A673 (cell line): ENCODE results near the gene EYS. TPM values are rescaled to one million over a fixed set of nuclear protein-coding genes. Genes with fewer than 3 reads are reported as not detected.

ENCODE experiments used
- BruUV-seq: library from RNA; stranded (reverse); fragments of 400-500 nt; replicated peaks from 2 replicates; lab custom pipeline; 2021; lab: Mats Ljungman, UMichigan
- CTCF ChIA-PET: fragments of 300-600 bp; sonication (Branson Sonifier 250); formaldehyde crosslinking; loops from one replicate; lab custom pipeline; 2022; ENCODE audit warnings: antibody characterized with exemption; lab: Charles Lee
- POLR2A ChIA-PET: fragments of 300-600 bp; sonication (Branson Sonifier 250); formaldehyde crosslinking; loops from one replicate; lab custom pipeline; 2022; ENCODE audit warnings: antibody characterized with exemption; ENCODE audit not compliant: low non-redundant PET; lab: Charles Lee
- DNase-seq: peaks from one replicate; pipeline ENCODE4 v3.0.0-alpha.2; 2015; ENCODE audit warnings: low spot score
- H3K27ac ChIP-seq: fragments of 200-600 bp; sonication (generic); 2 replicates; pipeline ENCODE4 v1.5.1; 2016; ENCODE audit warnings: mixed run types, low read depth, mild to moderate bottlenecking, mixed read lengths, antibody characterized with exemption, low read length; ENCODE audit not compliant: poor library complexity, severe bottlenecking
- H3K27me3 ChIP-seq: fragments of 200-600 bp; sonication (generic); replicated peaks from 2 replicates; pipeline ENCODE4 v1.6.1; 2017; ENCODE audit warnings: mixed run types, low read depth, mild to moderate bottlenecking, mixed read lengths, antibody characterized with exemption, low read length; ENCODE audit not compliant: insufficient read depth, poor library complexity
- H3K36me3 ChIP-seq: fragments of 200-600 bp; sonication (generic); 2 replicates; pipeline ENCODE4 v1.6.1; 2016; ENCODE audit warnings: mixed run types, mild to moderate bottlenecking, mixed read lengths, antibody characterized with exemption, low read length; ENCODE audit not compliant: insufficient read depth, poor library complexity, severe bottlenecking
- H3K4me1 ChIP-seq: fragments of 200-600 bp; sonication (generic); 2 replicates; pipeline ENCODE4 v1.6.1; 2017; ENCODE audit warnings: mixed run types, mild to moderate bottlenecking, mixed read lengths, antibody characterized with exemption, low read length; ENCODE audit not compliant: insufficient read depth, poor library complexity, severe bottlenecking
- H3K4me3 ChIP-seq: fragments of 200-600 bp; sonication (generic); 2 replicates; pipeline ENCODE4 v1.5.1; 2016; ENCODE audit warnings: low read depth, mixed run types, mild to moderate bottlenecking, mixed read lengths, low read length; ENCODE audit not compliant: poor library complexity, severe bottlenecking
- H3K9me3 ChIP-seq: fragments of 200-600 bp; sonication (generic); 2 replicates; pipeline ENCODE4 v1.6.1; 2016; ENCODE audit warnings: mixed run types, low read depth, mild to moderate bottlenecking, mixed read lengths, antibody characterized with exemption, low read length; ENCODE audit not compliant: poor library complexity, severe bottlenecking
- CTCF ChIP-seq: fragments of 300-800, 200-600 bp; sonication (generic); conservative IDR thresholded peaks from 2 replicates; pipeline ENCODE4 v1.5.1; 2017; ENCODE audit warnings: low read depth, mild to moderate bottlenecking, antibody characterized with exemption, low read length, moderate library complexity, mixed read lengths
- EZH2 ChIP-seq: fragments of 200-600 bp; sonication (generic); IDR thresholded peaks from 2 replicates; pipeline ENCODE4 v1.6.1; 2017; ENCODE audit warnings: borderline replicate concordance, low read depth, mild to moderate bottlenecking, mixed read lengths, antibody characterized with exemption, low read length; ENCODE audit not compliant: poor library complexity, severe bottlenecking
- intact Hi-C: fragments of 100-400 bp; cut with micrococcal nuclease; formaldehyde crosslinking; loops from one replicate; pipeline ENCODE4 v1.10.0; 2022; ENCODE audit not compliant: unreplicated experiment
- total RNA-seq: library from RNA; stranded (reverse); gene quantifications from 2 replicates; pipeline ENCODE4 v1.2.3, GENCODE V29; 2021

The EYS gene
- total RNA-seq, 1 experiment from 2014 or later, result 0.47 TPM

GRCh38 chr6:63764318-63764916, 1942.6 kb downstream of the EYS start:
- H3K27ac ChIP-seq, result no peak overlapping the region
- no peaks in the 10 kb centered on the region for H3K27me3 ChIP-seq
- no peaks in the 10 kb centered on the region for H3K9me3 ChIP-seq
- peak; percentile 52 for DNase-seq
- H3K4me1 ChIP-seq, result no peaks in the 10 kb centered on the region
- ChIA-PET POLR2A (no interaction called here), CTCF (interaction anchor here (0.6 to 1.3 kb wide), 6 partner anchors 166 to 1055 kb away, joined by 3 to 17 read pairs (median 6); no protein-coding TSS in a partner anchor)
- H3K4me3 ChIP-seq, result no peak overlapping the region
- no TSS peak for BruUV-seq
- TF ChIP-seq EZH2, result no peak
- TF ChIP-seq CTCF, result peak; percentile 64
- intact Hi-C loops, result loop anchor here (2.0 to 5.0 kb wide), 3 partner anchors 166 to 457 kb away; no protein-coding TSS in a partner anchor
- no peaks in the 10 kb centered on the region for H3K36me3 ChIP-seq

GRCh38 chr6:63760199-63760598, 1946.8 kb downstream of the EYS start:
- DNase-seq, result no peak
- no peaks in the 10 kb centered on the region for H3K4me1 ChIP-seq
- TF ChIP-seq EZH2 (no peak), CTCF (no peak)
- ChIA-PET POLR2A (no interaction called here), CTCF (no interaction called here)
- intact Hi-C loops, result loop anchor here (5.0 kb wide), 1 partner anchor 453 kb away; no protein-coding TSS in a partner anchor
- H3K36me3 ChIP-seq, result no peaks in the 10 kb centered on the region
- H3K9me3 ChIP-seq, result no peaks in the 10 kb centered on the region
- no peaks in the 10 kb centered on the region for H3K27me3 ChIP-seq
- H3K4me3 ChIP-seq, result no peak overlapping the region
- H3K27ac ChIP-seq, result no peak overlapping the region
- BruUV-seq, result no TSS peak

- Histone ChIP-seq H3K27me3 (no peaks in the 10 kb centered on the region), H3K4me1 (no peaks in the 10 kb centered on the region), H3K36me3 (no peaks in the 10 kb centered on the region), H3K27ac (no peak overlapping the region), H3K4me3 (no peak overlapping the region), H3K9me3 (no peaks in the 10 kb centered on the region)
- no peak for DNase-seq
- ChIA-PET POLR2A (no interaction called here), CTCF (no interaction called here)
- BruUV-seq, result no TSS peak
- TF ChIP-seq EZH2 (no peak), CTCF (no peak)
- intact Hi-C loops, result loop anchor here (5.0 kb wide), 1 partner anchor 452 kb away; no protein-coding TSS in a partner anchor
Measured at GRCh38 chr6:63759605-63760105, 1947.4 kb downstream of the EYS start.
